ENCODE measurements around the gene ACD. TPM values are rescaled to one million over a fixed set of nuclear protein-coding genes. Genes with fewer than 3 reads are reported as not detected.

Gene ACD
- total and polyA plus RNA-seq, 2 of the 4 experiments (the other 2 are of a cell fraction) = 15.6 to 31.1 TPM

- Histone ChIP-seq H3K56ac (ENCODE audit: extremely low read depth, insufficient read depth, low read length) (no peak overlapping the region), H3K9me1 (ENCODE audit: insufficient read depth, low read length) (no peaks in the 10 kb centered on the region), H4K91ac (ENCODE audit: insufficient read depth, low read depth, low read length) (no peak overlapping the region), H3K4ac (ENCODE audit: low read depth, low read length) (no peak overlapping the region), H2AK9ac (replicated peaks; ENCODE audit: low read depth, low read length, poor library complexity) (peak overlapping the region; percentile 55), H3K23ac (ENCODE audit: low read depth, low read length) (no peak overlapping the region; the same call in 1 of the 2 replicates), H3K14ac (replicated peaks; ENCODE audit: low read depth, low read length) (no peak overlapping the region), H3K9ac (ENCODE audit: low read depth, low read length) (no peak overlapping the region), H3K27ac (ENCODE audit: insufficient read depth, low read length) (no peak overlapping the region), H3K36me3 (ENCODE audit: control insufficient read depth, insufficient read depth, low read length) (no peaks in the 10 kb centered on the region), H3K27me3 (ENCODE audit: control insufficient read depth, insufficient read depth, low read length) (peaks cover 79% of the 10 kb centered on the region), H2BK5ac (ENCODE audit: low read depth, low read length, poor library complexity, severe bottlenecking) (no peak overlapping the region), H3K4me2 (ENCODE audit: low read depth, low read length) (no peak overlapping the region), H4K8ac (ENCODE audit: low read depth in 2 of 2, low read length in 2 of 2) (no peak overlapping the region), H3K18ac (ENCODE audit: low read depth, low read length) (no peak overlapping the region), H4K20me1 (ENCODE audit: insufficient read depth, low read length) (peaks cover 9% of the 10 kb centered on the region), H3K79me1 (ENCODE audit: low read depth in 1 of 2, low read length in 2 of 2) (no peaks in the 10 kb centered on the region), H2BK20ac (ENCODE audit: low read depth, low read length) (no peak overlapping the region), H3K9me3 (ENCODE audit: control insufficient read depth, insufficient read depth, low read length) (no peaks in the 10 kb centered on the region), H2AK5ac (ENCODE audit: low read depth, low read length) (no peak overlapping the region), H2BK15ac (ENCODE audit: low read depth, low read length) (no peak overlapping the region), H3K4me1 (ENCODE audit: control insufficient read depth, insufficient read depth, low read length) (peaks cover 4% of the 10 kb centered on the region; the same call in 1 of the 2 replicates), H2AFZ (replicated peaks; ENCODE audit: low read length, poor library complexity) (peak overlapping the region; percentile 32), H2BK120ac (ENCODE audit: low read depth, low read length) (no peak overlapping the region), H4K5ac (ENCODE audit: low read depth, low read length) (no peak overlapping the region), H3K4me3 (ENCODE audit: insufficient read depth, low read depth, low read length) (no peak overlapping the region)
- ATAC-seq (ENCODE audit: low read depth) (no peak), DNase-seq (no peak)
- dilution Hi-C loops (cut with HindIII; ENCODE audit: low sequenced_read_pairs, unreplicated experiment) (no loop called here), intact Hi-C loops (cut with micrococcal nuclease) (no loop called here), in situ Hi-C loops (cut with MboI; ENCODE audit: low sequenced_read_pairs) (no loop called here)
- no peak for TF ChIP-seq POLR2A (IDR thresholded peaks at IDR 0.05; ENCODE audit: low read depth, low read length)
- TF ChIP-seq RAD21 (IDR thresholded peaks at IDR 0.05; ENCODE audit: low read length) = no peak
- no peak for TF ChIP-seq FOS (IDR thresholded peaks at IDR 0.05; ENCODE audit: low read depth, low read length)
- 38% methylated on average over 17 of the region's 35 CpGs; no CpG with 5 or more reads in 1 of the 2 experiments for WGBS, 2 experiments (ENCODE audit: extremely low coverage in 2 of 2, insufficient read length in 1 of 2)
- CTCF ChIA-PET = interaction anchor here (0.7 to 1.1 kb wide), 2 partner anchors 19 to 128 kb away, joined by 3 to 4 read pairs; no protein-coding TSS in a partner anchor
- no TSS peak for BruUV-seq (replicated peaks)
- POLR2A ChIA-PET (ENCODE audit: unreplicated experiment) = interaction anchor here (0.6 kb wide), 1 partner anchor 128 kb away, joined by 13 read pairs; no protein-coding TSS in a partner anchor
Measured at GRCh38 chr16:67648764-67649407, 11.2 kb downstream of the ACD start.

Data from IMR-90 (cell line).